Measurements from ENCODE around the gene ANO6.

ANO6 gene

DNA sequence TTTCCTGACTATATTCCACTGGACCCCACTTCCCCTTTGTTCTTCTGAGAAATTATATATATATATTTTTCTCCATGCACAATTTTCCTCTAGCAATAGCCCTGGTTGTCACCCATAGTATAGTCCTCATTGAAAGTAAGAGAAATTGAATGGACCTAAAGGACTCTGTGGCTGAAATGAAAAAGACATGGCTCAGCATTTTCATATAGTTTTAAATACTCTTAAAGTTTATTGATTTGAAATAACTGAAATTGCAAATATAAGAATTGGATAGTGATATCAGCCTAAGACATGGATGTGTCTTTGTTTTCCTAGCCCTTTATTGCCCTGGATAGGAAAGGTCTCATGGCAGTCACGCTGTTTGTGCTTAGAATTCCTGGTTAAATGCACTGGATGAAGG, 113.8 kb downstream of the ANO6 start:
- Histone ChIP-seq H3K36me3 (ENCODE audit: control insufficient read depth in 2 of 2, insufficient read depth in 2 of 2, low read length in 2 of 2) (peaks cover 0 to 8% of the 10 kb centered on the region in 2 donors), H3K9me3 (ENCODE audit: control insufficient read depth in 2 of 2, low read length in 2 of 2) (no peaks in the 10 kb centered on the region), H3K4me3 (ENCODE audit: low read length in 2 of 2) (no peak overlapping the region), H3K4me1 (ENCODE audit: control insufficient read depth, insufficient read depth, low read length) (peaks cover 3% of the 10 kb centered on the region), H3K27me3 (ENCODE audit: control insufficient read depth in 1 of 2, insufficient read depth in 2 of 2, low read length in 2 of 2) (no peaks in the 10 kb centered on the region), H3K27ac (ENCODE audit: low read length) (no peak overlapping the region), H3K9ac (ENCODE audit: low read length in 2 of 2) (no peak overlapping the region)

DNA sequence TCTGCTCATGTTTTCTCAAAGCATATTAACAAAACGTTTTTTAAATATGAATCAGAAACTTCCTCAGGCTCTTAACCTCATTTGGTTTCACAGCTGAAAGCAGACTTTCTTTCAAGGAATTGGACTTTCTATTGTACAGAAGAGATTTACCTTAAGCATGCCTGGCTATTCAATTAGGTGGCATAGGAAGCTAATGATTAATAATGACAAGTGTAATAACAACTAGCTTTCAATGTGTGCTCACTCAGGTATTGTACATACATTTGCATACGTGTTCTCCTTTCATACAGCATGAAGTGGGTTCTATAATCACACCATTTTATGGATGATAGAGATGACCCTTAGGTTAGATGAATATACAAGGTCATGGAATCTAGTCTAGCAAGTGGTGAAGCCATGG, 115.7 kb downstream of the ANO6 start:
- no peak overlapping the region for H3K9ac ChIP-seq (ENCODE audit: low read length in 2 of 2)
- H3K4me1 ChIP-seq (ENCODE audit: control insufficient read depth, insufficient read depth, low read length) = peaks cover 3% of the 10 kb centered on the region
- H3K9me3 ChIP-seq (ENCODE audit: control insufficient read depth in 2 of 2, low read length in 2 of 2) = no peaks in the 10 kb centered on the region
- peaks cover 0 to 8% of the 10 kb centered on the region in 2 donors for H3K36me3 ChIP-seq (ENCODE audit: control insufficient read depth in 2 of 2, insufficient read depth in 2 of 2, low read length in 2 of 2)
- no peak overlapping the region for H3K4me3 ChIP-seq (ENCODE audit: low read length in 2 of 2)
- H3K27me3 ChIP-seq (ENCODE audit: control insufficient read depth in 1 of 2, insufficient read depth in 2 of 2, low read length in 2 of 2) = no peaks in the 10 kb centered on the region
- no peak overlapping the region for H3K27ac ChIP-seq (ENCODE audit: low read length)

DNA sequence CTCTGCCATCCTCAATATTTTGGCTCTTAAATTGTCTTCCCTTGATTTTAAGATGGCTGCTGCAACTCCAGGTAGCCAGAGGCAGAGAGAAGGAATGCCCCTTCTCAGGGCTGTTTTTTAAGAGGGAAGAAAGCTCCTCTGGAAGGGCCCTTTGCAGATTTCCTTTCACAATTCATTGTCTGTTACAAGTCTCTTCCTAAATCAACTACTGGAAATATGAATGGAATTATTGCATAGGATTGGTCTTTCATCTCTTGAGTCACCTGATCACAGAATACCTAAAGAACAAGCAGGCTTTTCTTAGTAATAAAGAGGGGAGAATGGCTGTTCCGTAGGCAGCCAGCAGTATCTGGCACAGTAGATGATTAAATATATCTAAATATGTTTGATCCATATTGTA, 118.5 kb downstream of the ANO6 start:
- H3K4me1 ChIP-seq (ENCODE audit: control insufficient read depth, insufficient read depth, low read length) = peaks cover 3% of the 10 kb centered on the region

DNA sequence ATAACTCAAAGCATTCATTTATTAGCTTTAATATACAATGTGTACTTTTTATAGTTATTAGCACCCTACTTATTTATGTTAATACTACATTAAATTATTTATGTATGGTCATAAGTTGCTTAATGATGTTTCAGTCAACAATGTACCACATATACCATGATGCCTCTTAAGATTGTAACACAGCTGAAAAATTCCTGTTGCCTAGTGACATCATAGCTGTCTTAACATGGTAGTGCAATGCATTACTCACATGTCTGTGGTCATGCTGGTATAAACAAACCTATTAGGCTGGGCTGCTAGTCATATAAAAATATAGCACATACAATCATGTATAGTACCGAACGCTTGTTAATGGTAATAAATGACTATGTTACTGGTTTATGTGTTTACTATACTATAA, 120.4 kb downstream of the ANO6 start:
- H3K27ac ChIP-seq (ENCODE audit: low read length) = no peak overlapping the region

More for the DNA sequence above, 118.5 kb downstream of the ANO6 start:
- Histone ChIP-seq H3K9me3 (ENCODE audit: control insufficient read depth in 2 of 2, low read length in 2 of 2) (no peaks in the 10 kb centered on the region), H3K9ac (ENCODE audit: low read length in 2 of 2) (no peak overlapping the region), H3K36me3 (ENCODE audit: control insufficient read depth in 2 of 2, insufficient read depth in 2 of 2, low read length in 2 of 2) (peaks cover 0 to 8% of the 10 kb centered on the region in 2 donors), H3K27me3 (ENCODE audit: control insufficient read depth in 1 of 2, insufficient read depth in 2 of 2, low read length in 2 of 2) (no peaks in the 10 kb centered on the region), H3K4me3 (ENCODE audit: low read length in 2 of 2) (no peak overlapping the region), H3K27ac (ENCODE audit: low read length) (no peak overlapping the region)

DNA sequence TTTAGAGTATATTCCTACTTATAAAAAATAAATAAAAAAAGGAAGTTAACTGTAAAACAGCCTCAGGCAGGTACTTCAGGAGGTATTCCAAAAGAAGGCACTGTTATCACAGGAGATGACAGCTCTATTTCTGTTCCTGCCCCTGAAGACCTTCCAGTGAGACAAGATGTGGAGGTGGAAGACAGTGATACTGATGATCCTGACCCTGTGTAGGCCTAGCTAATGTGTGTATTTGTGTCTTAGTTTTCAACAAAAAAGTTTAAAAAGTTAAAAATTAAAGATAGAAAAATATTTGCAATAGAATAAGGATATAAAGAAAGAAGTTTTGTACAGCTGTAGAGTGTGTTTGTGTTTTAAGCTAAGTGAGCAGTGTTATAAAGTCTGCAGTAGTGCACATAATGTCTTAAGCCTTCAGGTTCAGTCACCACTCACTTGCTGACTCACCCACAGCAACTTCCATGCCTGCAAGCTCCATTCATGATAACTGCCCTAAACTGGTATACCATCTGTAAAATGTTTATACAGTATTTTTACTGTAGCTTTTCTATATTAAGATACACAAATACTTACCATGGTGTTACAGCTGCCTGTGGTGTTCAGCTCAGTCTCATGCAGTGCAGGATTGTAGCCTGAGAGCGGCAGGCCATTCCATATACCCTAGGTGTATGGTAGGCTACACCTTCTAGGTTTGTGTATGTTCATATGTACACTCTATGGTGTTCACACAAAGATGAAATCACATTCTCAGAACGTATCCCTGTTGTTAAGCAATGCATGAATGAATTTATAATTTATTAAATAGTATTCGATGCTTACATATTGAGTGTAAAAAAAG, 121.1 kb downstream of the ANO6 start:
- H3K4me3 ChIP-seq (ENCODE audit: low read length in 2 of 2) = no peak overlapping the region
- H3K27ac ChIP-seq (ENCODE audit: low read length) = no peak overlapping the region

More for the DNA sequence above, 120.4 kb downstream of the ANO6 start:
- Histone ChIP-seq H3K9me3 (ENCODE audit: control insufficient read depth in 2 of 2, low read length in 2 of 2) (no peaks in the 10 kb centered on the region), H3K27me3 (ENCODE audit: control insufficient read depth in 1 of 2, insufficient read depth in 2 of 2, low read length in 2 of 2) (no peaks in the 10 kb centered on the region), H3K36me3 (ENCODE audit: control insufficient read depth in 2 of 2, insufficient read depth in 2 of 2, low read length in 2 of 2) (peaks cover 0 to 8% of the 10 kb centered on the region in 2 donors), H3K4me3 (ENCODE audit: low read length in 2 of 2) (no peak overlapping the region), H3K9ac (ENCODE audit: low read length in 2 of 2) (no peak overlapping the region), H3K4me1 (ENCODE audit: control insufficient read depth, insufficient read depth, low read length) (peaks cover 3% of the 10 kb centered on the region)

DNA sequence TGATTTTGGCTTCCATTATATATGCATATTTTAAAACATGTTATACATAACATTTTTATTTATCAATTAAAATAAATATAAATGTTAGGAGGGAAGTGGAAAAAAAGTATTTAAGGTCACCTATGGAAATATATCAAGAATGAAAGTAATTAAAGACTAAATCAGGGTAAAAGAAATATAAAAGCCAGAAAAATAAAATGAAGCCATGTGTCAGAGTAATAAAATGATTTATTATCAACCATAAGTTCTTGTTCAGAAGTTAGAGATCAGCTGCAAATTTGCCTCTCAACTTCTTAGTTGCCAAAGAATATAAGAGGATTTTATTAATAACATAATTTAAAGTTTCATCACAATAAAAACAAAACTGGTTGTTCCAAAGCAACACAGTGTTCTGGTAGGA, 121.9 kb downstream of the ANO6 start:
- H3K4me1 ChIP-seq (ENCODE audit: control insufficient read depth, insufficient read depth, low read length) = peaks cover 3% of the 10 kb centered on the region
- H3K27ac ChIP-seq (ENCODE audit: low read length) = no peak overlapping the region
- H3K9me3 ChIP-seq (ENCODE audit: control insufficient read depth in 2 of 2, low read length in 2 of 2) = no peaks in the 10 kb centered on the region
- H3K9ac ChIP-seq (ENCODE audit: low read length in 2 of 2) = no peak overlapping the region
- H3K27me3 ChIP-seq (ENCODE audit: control insufficient read depth in 1 of 2, insufficient read depth in 2 of 2, low read length in 2 of 2) = no peaks in the 10 kb centered on the region
- no peak overlapping the region for H3K4me3 ChIP-seq (ENCODE audit: low read length in 2 of 2)
- no peaks in the 10 kb centered on the region for H3K36me3 ChIP-seq (ENCODE audit: control insufficient read depth in 2 of 2, insufficient read depth in 2 of 2, low read length in 2 of 2)

More for the DNA sequence above, 121.1 kb downstream of the ANO6 start:
- H3K27me3 ChIP-seq (ENCODE audit: control insufficient read depth in 1 of 2, insufficient read depth in 2 of 2, low read length in 2 of 2) = no peaks in the 10 kb centered on the region
- no peaks in the 10 kb centered on the region for H3K9me3 ChIP-seq (ENCODE audit: control insufficient read depth in 2 of 2, low read length in 2 of 2)
- H3K9ac ChIP-seq (ENCODE audit: low read length in 2 of 2) = no peak overlapping the region
- peaks cover 3% of the 10 kb centered on the region for H3K4me1 ChIP-seq (ENCODE audit: control insufficient read depth, insufficient read depth, low read length)
- H3K36me3 ChIP-seq (ENCODE audit: control insufficient read depth in 2 of 2, insufficient read depth in 2 of 2, low read length in 2 of 2) = peaks cover 0 to 2% of the 10 kb centered on the region in 2 donors

DNA sequence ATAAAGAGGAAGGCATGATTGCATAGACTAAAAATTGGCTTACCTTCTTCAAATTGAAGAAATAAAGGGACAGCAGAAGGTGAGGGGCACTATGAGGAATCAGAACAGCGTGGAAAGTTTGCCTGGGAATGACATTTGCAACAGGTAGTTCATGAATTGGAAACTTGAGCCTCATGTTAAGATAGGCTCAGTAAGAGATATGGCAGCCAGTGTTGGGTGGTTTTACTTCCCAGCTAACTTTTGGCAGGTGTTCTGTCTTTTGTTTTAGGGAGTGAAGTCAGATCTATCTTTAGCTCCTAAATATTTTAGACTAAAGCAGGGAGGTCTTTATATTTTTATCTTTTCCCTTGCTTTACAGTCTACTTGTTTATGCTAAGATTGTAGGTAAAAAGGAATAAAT, 122.4 kb downstream of the ANO6 start:
- Histone ChIP-seq H3K4me3 (ENCODE audit: low read length in 2 of 2) (no peak overlapping the region), H3K27ac (ENCODE audit: low read length) (no peak overlapping the region), H3K27me3 (ENCODE audit: control insufficient read depth in 1 of 2, insufficient read depth in 2 of 2, low read length in 2 of 2) (no peaks in the 10 kb centered on the region), H3K4me1 (ENCODE audit: control insufficient read depth, insufficient read depth, low read length) (peaks cover 3% of the 10 kb centered on the region), H3K9me3 (ENCODE audit: control insufficient read depth in 2 of 2, low read length in 2 of 2) (no peaks in the 10 kb centered on the region), H3K9ac (ENCODE audit: low read length in 2 of 2) (no peak overlapping the region), H3K36me3 (ENCODE audit: control insufficient read depth in 2 of 2, insufficient read depth in 2 of 2, low read length in 2 of 2) (no peaks in the 10 kb centered on the region)

DNA sequence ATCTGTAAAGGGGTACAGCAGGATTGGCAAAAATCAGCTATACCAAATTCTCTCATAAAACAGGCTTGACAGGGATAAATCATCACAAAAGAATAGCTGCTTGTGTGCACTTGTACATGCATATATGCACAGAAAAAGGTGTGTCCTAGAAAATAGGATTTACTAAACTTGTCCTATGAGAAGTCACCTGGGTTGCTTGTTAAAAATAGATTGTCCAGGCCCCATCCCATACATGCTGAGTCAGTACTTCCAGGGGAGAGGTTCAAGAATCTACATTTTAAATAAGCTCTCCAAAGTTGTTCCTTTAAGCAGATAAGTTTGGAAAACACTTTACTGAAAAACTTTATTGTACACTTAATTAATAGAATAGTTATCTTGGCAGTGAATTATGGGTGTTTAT, 123.1 kb downstream of the ANO6 start:
- Histone ChIP-seq H3K27ac (ENCODE audit: low read length) (peak overlapping the region; percentile 8), H3K4me1 (ENCODE audit: control insufficient read depth, insufficient read depth, low read length) (peaks cover 3% of the 10 kb centered on the region), H3K27me3 (ENCODE audit: control insufficient read depth in 1 of 2, insufficient read depth in 2 of 2, low read length in 2 of 2) (no peaks in the 10 kb centered on the region)

DNA sequence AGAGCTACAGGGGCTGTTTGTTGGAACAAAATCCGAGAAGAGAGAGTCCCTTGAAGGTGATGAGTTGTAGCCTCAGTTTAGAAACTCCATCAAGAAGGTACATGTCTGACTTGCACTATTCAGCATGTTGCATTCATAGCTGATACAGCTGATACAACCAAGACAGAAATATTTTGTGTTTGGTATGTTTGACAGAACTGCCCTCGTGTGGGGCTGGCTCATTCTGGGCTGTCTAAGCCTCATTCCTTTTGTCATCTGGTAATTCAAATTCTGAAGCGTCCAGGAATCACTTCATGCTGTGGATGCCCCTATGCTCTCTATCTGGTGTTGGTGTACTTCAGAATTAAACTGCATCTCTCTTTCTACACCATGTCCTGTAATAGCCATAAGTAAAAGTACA, 126.3 kb downstream of the ANO6 start:
- Histone ChIP-seq H3K9ac (ENCODE audit: low read length in 2 of 2) (no peak overlapping the region), H3K27me3 (ENCODE audit: control insufficient read depth in 1 of 2, insufficient read depth in 2 of 2, low read length in 2 of 2) (no peaks in the 10 kb centered on the region), H3K36me3 (ENCODE audit: control insufficient read depth in 2 of 2, insufficient read depth in 2 of 2, low read length in 2 of 2) (peaks cover 0 to 2% of the 10 kb centered on the region in 2 donors), H3K4me3 (ENCODE audit: low read length in 2 of 2) (no peak overlapping the region), H3K4me1 (ENCODE audit: control insufficient read depth, insufficient read depth, low read length) (peaks cover 3% of the 10 kb centered on the region), H3K9me3 (ENCODE audit: control insufficient read depth in 2 of 2, low read length in 2 of 2) (no peaks in the 10 kb centered on the region), H3K27ac (ENCODE audit: low read length) (no peak overlapping the region)

More for the DNA sequence above, 123.1 kb downstream of the ANO6 start:
- Histone ChIP-seq H3K36me3 (ENCODE audit: control insufficient read depth in 2 of 2, insufficient read depth in 2 of 2, low read length in 2 of 2) (no peaks in the 10 kb centered on the region), H3K9ac (ENCODE audit: low read length in 2 of 2) (no peak overlapping the region), H3K4me3 (ENCODE audit: low read length in 2 of 2) (peak overlapping the region in 1 of 2 donors; percentile 31), H3K9me3 (ENCODE audit: control insufficient read depth in 2 of 2, low read length in 2 of 2) (no peaks in the 10 kb centered on the region)

DNA sequence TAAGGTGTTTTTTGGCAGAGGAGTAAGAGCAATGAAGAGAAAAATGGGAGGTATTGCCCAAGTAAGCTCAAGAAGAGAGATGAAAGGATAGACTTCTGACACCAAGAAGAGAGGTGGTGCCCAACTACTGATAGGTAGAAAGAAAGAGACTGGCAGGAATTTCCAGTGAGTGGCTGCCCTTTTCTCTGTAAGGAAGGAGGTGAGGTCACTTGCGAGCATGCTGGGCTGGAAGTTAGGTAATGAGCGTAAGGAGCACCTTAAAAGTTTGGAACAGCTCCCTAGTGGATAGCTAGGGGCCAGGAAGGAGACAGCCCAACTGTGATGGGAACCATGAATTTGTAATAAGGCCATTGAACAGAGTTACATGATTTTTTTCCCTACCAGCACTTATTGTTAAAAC, 127.0 kb downstream of the ANO6 start:
- Histone ChIP-seq H3K9me3 (ENCODE audit: control insufficient read depth in 2 of 2, low read length in 2 of 2) (no peaks in the 10 kb centered on the region), H3K27ac (ENCODE audit: low read length) (no peak overlapping the region), H3K4me1 (ENCODE audit: control insufficient read depth, insufficient read depth, low read length) (peaks cover 3% of the 10 kb centered on the region), H3K4me3 (ENCODE audit: low read length in 2 of 2) (no peak overlapping the region), H3K36me3 (ENCODE audit: control insufficient read depth in 2 of 2, insufficient read depth in 2 of 2, low read length in 2 of 2) (peaks cover 0 to 2% of the 10 kb centered on the region in 2 donors), H3K9ac (ENCODE audit: low read length in 2 of 2) (no peak overlapping the region), H3K27me3 (ENCODE audit: control insufficient read depth in 1 of 2, insufficient read depth in 2 of 2, low read length in 2 of 2) (no peaks in the 10 kb centered on the region)
